ENCODE measurements around the gene RASAL1. TPM values are rescaled to one million over a fixed set of nuclear protein-coding genes. Genes with fewer than 3 reads are reported as not detected.

Gene RASAL1
- polyA plus RNA-seq, 1 of the 3 experiments (the other 2 are of a cell fraction): not detected

DNA sequence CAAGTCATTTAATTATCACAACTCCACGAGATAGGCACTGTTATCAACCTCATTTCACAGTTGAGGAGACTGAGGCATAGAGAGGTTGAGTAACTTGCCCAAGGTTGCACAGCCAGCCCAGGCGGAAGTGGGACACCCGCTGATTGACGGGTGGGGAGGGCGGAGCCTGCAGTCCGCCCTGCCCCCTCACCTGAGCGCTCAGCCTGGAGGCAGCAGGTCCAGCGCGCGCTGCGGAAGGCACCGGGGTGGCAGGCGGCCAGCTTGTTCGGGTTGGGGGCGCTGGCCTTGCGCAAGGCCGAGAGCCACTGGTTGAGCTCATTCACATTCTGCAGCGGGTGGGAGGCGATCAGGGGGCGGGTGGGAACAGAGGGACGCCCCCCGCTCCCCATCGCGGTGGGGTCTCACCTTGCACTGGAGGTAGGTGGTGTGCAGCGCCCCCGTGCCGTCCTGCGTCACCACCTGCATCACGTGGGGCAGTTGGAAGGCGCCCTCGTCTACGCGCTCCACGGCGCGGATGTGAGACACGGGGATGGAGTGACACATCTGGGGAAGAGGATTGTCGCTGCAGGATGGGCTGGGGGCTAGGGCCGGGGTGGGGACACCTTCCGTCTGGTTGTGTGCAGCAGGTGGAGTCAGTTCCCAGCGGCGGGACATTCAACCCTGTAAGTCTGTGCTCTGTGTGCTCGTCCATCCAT, 31.7 kb downstream of the RASAL1 start:
- WGBS (ENCODE audit: low lambda C conversion rate): 24% methylated on average over 23 of the region's 43 CpGs
- CTCF ChIA-PET: interaction anchor here (0.8 to 2.3 kb wide), 4 partner anchors 27 to 70 kb away, joined by 3 to 9 read pairs (median 6); no protein-coding TSS in a partner anchor
- no peak overlapping the region for H3K27ac ChIP-seq (ENCODE audit: low read depth in 2 of 2, low read length in 1 of 2)
- H3K36me3 ChIP-seq (replicated peaks in 1 of 2; ENCODE audit: control insufficient read depth in 1 of 2, insufficient read depth in 2 of 2, low read length in 1 of 2): no peaks in the 10 kb centered on the region
- TF ChIP-seq, protein P1, sequence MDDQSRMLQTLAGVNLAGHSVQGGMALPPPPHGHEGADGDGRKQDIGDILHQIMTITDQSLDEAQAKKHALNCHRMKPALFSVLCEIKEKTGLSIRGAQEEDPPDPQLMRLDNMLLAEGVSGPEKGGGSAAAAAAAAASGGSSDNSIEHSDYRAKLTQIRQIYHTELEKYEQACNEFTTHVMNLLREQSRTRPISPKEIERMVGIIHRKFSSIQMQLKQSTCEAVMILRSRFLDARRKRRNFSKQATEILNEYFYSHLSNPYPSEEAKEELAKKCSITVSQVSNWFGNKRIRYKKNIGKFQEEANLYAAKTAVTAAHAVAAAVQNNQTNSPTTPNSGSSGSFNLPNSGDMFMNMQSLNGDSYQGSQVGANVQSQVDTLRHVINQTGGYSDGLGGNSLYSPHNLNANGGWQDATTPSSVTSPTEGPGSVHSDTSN (IDR thresholded peaks at IDR 0.05): 0 out of 2 replicates have a peak, but pooled peaks have one; percentile 23
- TF ChIP-seq, protein P2, sequence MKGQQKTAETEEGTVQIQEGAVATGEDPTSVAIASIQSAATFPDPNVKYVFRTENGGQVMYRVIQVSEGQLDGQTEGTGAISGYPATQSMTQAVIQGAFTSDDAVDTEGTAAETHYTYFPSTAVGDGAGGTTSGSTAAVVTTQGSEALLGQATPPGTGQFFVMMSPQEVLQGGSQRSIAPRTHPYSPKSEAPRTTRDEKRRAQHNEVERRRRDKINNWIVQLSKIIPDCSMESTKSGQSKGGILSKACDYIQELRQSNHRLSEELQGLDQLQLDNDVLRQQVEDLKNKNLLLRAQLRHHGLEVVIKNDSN (IDR thresholded peaks at IDR 0.05; ENCODE audit: borderline replicate concordance, low read depth): peak; percentile 44; the same call in 1 of the 2 replicates
- no peak for TF ChIP-seq EZH2phosphoT487 (IDR thresholded peaks at IDR 0.05; ENCODE audit: borderline replicate concordance, low read depth)
- no peak for TF ChIP-seq SMC3 (IDR thresholded peaks at IDR 0.05; ENCODE audit: low read depth, low read length)
- TF ChIP-seq, protein P3, sequence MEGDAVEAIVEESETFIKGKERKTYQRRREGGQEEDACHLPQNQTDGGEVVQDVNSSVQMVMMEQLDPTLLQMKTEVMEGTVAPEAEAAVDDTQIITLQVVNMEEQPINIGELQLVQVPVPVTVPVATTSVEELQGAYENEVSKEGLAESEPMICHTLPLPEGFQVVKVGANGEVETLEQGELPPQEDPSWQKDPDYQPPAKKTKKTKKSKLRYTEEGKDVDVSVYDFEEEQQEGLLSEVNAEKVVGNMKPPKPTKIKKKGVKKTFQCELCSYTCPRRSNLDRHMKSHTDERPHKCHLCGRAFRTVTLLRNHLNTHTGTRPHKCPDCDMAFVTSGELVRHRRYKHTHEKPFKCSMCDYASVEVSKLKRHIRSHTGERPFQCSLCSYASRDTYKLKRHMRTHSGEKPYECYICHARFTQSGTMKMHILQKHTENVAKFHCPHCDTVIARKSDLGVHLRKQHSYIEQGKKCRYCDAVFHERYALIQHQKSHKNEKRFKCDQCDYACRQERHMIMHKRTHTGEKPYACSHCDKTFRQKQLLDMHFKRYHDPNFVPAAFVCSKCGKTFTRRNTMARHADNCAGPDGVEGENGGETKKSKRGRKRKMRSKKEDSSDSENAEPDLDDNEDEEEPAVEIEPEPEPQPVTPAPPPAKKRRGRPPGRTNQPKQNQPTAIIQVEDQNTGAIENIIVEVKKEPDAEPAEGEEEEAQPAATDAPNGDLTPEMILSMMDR (IDR thresholded peaks at IDR 0.05): no peak
- H2AFZ ChIP-seq (ENCODE audit: low read depth): no peak overlapping the region
- no peaks in the 10 kb centered on the region for H3K27me3 ChIP-seq (ENCODE audit: insufficient read depth)
- DNase-seq: peak; percentile 70
- no peak overlapping the region for H3K4me2 ChIP-seq
- POLR2A ChIA-PET: interaction anchor here (0.6 to 1.2 kb wide), 3 partner anchors 60 to 72 kb away, joined by 3 to 4 read pairs (median 3); no protein-coding TSS in a partner anchor
- no peaks in the 10 kb centered on the region for H3K9me3 ChIP-seq
- no peak overlapping the region for H3K9ac ChIP-seq
- H3K4me3 ChIP-seq (ENCODE audit: low read depth in 2 of 2, low read length in 1 of 2): peak overlapping the region in 1 of 2 experiments; percentile 6; a peak in 1 of 4 replicates
- H3F3A ChIP-seq (replicated peaks; ENCODE audit: insufficient read depth): no peaks in the 10 kb centered on the region
- peaks cover 0 to 2% of the 10 kb centered on the region in 2 experiments; a peak in 1 of 4 replicates for H3K4me1 ChIP-seq (ENCODE audit: control insufficient read depth in 1 of 2, insufficient read depth in 2 of 2, low read depth in 1 of 2, low read length in 1 of 2)
- H3K79me2 ChIP-seq (ENCODE audit: insufficient read depth): no peaks in the 10 kb centered on the region
- H4K20me1 ChIP-seq (ENCODE audit: insufficient read depth): no peaks in the 10 kb centered on the region
- H3K9me2 ChIP-seq: no peaks in the 10 kb centered on the region

DNA sequence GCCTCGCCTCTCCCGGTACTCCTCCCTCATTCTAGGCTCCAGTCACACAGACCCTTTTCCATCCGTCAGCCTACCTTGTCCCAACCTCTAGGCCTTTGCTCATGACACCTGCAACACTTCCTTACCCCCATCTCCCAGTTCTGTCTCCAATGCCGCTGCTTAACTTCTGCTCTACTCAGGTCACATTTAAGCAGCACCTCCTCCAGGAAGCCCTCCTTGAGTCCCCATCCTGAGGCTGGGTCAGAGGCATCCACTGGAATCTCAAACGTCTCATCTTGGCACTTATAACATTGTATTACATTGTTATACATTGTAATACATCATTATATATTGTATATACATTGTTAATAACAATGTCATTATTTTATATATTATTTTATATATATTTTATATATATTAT, 32.8 kb downstream of the RASAL1 start:
- Histone ChIP-seq H3K9me2 (no peaks in the 10 kb centered on the region), H3K4me2 (no peak overlapping the region), H4K20me1 (ENCODE audit: insufficient read depth) (no peaks in the 10 kb centered on the region), H3K27ac (ENCODE audit: low read depth in 2 of 2, low read length in 1 of 2) (no peak overlapping the region), H3K79me2 (ENCODE audit: insufficient read depth) (no peaks in the 10 kb centered on the region), H3F3A (replicated peaks; ENCODE audit: insufficient read depth) (no peaks in the 10 kb centered on the region), H3K9ac (no peak overlapping the region), H3K27me3 (ENCODE audit: insufficient read depth) (no peaks in the 10 kb centered on the region), H2AFZ (ENCODE audit: low read depth) (no peak overlapping the region), H3K4me3 (ENCODE audit: low read depth in 2 of 2, low read length in 1 of 2) (no peak overlapping the region), H3K9me3 (no peaks in the 10 kb centered on the region), H3K36me3 (replicated peaks in 1 of 2; ENCODE audit: control insufficient read depth in 1 of 2, insufficient read depth in 2 of 2, low read length in 1 of 2) (no peaks in the 10 kb centered on the region), H3K4me1 (ENCODE audit: control insufficient read depth in 1 of 2, insufficient read depth in 2 of 2, low read depth in 1 of 2, low read length in 1 of 2) (peaks cover 0 to 9% of the 10 kb centered on the region in 2 experiments; a peak in 1 of 4 replicates)
- DNase-seq: no peak
- CTCF ChIA-PET: interaction anchor here (1.4 to 2.0 kb wide), 2 partner anchors 50 to 72 kb away, joined by 5 to 7 read pairs; no protein-coding TSS in a partner anchor
- POLR2A ChIA-PET: interaction anchor here (1.2 kb wide), 1 partner anchor 74 kb away, joined by 3 read pairs; no protein-coding TSS in a partner anchor
- no peak for TF ChIP-seq POLR2AphosphoS5 (IDR thresholded peaks at IDR 0.05; ENCODE audit: low read depth, low read length)
- WGBS (ENCODE audit: low lambda C conversion rate): 73% methylated on average over 5 of the region's 5 CpGs
